Erythroblast (primary cell): ENCODE results near the gene ITGB1.

ENCODE experiments used
- GATA1 ChIP-seq: IDR thresholded peaks from 2 replicates; pipeline ENCODE4 v1.6.1; 2011; ENCODE audit warnings: low read depth, mild to moderate bottlenecking, control low read depth, low read length, moderate library complexity
- POLR2A ChIP-seq: IDR thresholded peaks from 2 replicates; pipeline ENCODE4 v1.6.1; 2011; ENCODE audit warnings: mild to moderate bottlenecking, low read length

DNA sequence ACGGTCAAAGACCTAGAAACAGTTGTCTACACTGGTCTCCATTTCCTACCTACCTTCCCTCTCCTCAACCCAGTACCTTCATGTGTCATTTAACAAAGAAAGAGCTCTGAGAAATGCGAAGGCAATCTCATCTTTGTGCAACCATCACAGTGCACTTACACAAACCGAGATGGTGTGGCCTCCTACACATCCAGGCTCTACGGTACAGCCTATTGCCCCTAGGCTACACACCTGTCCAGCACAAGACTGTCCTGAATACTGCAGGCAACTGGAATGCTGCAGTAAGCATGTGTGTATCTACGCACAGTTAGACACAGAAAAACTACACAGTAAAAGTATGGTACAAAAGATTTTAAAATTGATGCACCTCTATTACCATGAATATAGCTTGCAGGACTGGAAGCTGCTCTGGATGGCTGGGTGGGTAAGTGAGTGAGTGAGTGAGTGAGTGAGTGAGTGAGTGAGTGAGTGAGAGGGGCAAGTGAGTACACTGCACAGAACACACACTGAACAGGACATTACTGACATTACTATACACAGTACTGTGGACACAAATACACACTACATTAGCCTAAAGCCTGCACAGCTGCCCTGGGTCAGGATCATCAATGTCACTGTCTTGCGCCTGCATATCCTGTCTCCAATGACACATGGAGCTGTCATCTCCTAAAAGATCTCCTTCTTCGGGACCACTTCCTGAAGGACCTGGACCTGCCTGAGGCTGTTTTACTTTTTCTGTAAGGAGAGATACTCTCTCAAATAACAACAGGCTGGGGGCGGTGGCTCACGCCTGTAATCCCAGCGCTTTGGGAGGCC, 18.5 kb downstream of the ITGB1 start:
- TF ChIP-seq POLR2A = no peak
- TF ChIP-seq GATA1 = no peak
